GM04503 (cell line): ENCODE measurements around the gene SLC9B2.
A peak's percentile ranks its signal among the peaks of the same experiment; 100 is the strongest.
"Not testable (repeated sequence)": the region's sequence is repeated elsewhere in the genome, so short reads cannot be mapped to it uniquely, and the experiment has no call there.

Source experiments
- DNase-seq: peaks from one replicate; pipeline ENCODE4 v3.0.0-alpha.2; 2012; ENCODE audit warnings: low read depth

The SLC9B2 gene

DNA sequence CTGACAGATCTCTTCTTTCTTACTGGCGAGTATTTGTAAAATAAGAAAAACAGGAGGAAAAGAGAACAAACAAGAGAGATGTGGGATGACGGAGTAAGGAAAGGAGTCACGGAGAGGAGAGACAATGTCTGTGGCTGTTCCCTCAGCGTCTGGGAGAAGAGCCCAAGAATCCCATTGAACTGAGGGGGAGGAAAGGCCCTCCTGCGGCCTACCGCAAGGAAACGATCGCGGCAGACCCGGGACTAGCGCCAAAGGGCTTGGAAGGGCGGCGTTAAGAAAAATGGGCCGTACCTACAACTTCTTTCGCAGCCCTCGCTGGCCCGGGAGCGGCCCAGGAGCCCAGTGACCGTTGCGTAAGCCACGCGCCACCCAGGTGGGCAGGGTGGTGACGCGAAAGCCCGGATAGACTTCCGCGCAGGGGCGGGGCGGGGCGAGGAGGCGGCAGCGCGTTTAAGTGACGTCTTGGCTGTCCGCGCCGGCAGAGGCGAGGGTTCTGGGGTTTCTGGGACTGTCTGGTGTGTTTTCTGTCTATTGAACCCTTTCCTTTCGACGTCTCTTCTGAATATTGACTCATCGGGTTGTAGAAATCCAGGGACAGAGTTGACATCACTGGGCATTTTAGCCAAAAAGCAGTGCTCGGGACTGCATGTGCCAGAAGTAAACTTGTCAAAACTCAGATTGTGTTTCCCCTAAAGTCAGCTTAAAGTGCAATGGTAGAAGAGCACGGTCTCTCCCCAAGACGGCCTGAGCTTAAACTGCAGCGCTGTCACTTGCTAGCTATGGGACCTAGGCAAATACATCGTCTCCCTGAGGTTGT is 57.0 kb downstream of the SLC9B2 start, which contains the start of gene SLC9B1:
Gene SLC9B1 (minus strand): TSS at position 398 of the 817 bp plus-strand sequence. CDS start 27,994 bp downstream, outside the sequence.
- peak; percentile 87 for DNase-seq

GRCh38 chr4:103018391-103019307 is 57.9 kb downstream of the SLC9B2 start:
- no peak for DNase-seq

GRCh38 chr4:103012551-103012950 is 64.0 kb downstream of the SLC9B2 start:
- DNase-seq, result no peak

- peak; percentile 35 for DNase-seq
Observed at GRCh38 chr4:103012060-103012459, 64.5 kb downstream of the SLC9B2 start.

- peak; percentile 14 for DNase-seq
Observed at GRCh38 chr4:103011378-103012025, 65.1 kb downstream of the SLC9B2 start.

DNA sequence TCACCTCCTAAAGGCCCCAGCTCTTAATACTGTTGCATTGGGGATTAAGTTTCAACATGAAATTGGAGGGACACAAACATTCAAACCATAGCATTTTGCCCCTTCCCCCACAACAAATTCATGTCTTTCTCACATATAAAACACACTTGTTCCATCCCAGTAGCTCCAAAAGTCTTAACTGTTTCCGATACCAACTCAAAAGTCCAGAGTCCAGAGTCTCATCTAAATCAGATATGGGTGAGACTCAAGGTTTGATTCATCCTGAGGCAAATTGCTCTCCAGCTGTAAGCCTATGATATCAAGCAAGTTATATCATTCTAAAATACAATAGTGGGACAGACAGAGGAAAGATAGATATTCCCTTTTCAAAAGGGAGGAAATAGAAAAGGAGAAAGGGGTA is 65.8 kb downstream of the SLC9B2 start:
- no peak for DNase-seq

GRCh38 chr4:103008875-103009729 is 67.5 kb downstream of the SLC9B2 start:
- DNase-seq, result peak; percentile 19

- DNase-seq, result no peak
Observed at GRCh38 chr4:103002551-103002950, 74.0 kb downstream of the SLC9B2 start.

DNA sequence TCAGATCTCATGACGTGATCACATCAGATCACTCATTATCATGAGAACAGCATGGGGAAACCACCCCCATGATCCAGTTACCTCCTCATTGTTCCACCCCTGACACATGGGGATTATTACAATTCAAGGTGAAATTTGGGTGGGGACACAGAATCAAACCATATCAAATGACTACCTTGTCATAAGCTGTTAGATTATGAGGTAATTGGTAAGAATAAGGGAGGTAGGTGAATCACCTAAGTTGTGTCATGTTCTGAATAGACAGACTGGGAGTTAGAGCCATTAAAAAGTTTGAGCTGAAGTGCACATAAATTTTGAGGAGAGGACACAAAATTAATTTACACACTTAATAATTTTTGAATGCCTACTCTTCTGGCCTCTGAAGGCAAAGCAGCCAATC is 81.8 kb downstream of the SLC9B2 start:
- DNase-seq, result no peak

DNA sequence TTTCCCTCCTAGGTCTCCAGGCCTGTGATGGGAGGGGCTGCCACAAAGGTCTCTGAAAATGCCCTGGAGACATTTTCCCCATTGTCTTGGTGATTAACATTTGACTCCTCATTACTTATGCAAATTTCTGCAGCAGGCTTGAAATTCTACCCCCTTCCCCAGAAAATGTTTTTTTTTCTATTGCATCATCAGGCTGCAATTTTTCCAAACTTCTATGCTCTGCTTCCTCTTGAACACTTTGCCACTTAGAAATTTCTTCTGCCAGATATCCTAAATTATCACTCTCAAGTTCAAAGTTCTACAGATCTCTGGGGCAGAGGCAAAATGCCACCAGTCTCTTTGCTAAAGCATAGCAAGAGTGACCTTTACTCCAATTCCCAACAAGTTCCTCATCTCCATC is 82.6 kb downstream of the SLC9B2 start:
- not testable (repeated sequence) for DNase-seq

GRCh38 chr4:102988429-102989020 is 88.0 kb downstream of the SLC9B2 start:
- DNase-seq, result no peak

GRCh38 chr4:102981005-102981404 is 95.6 kb downstream of the SLC9B2 start:
- DNase-seq, result no peak
